GM18517 (cell line): ENCODE results near the gene HSPA9.

ENCODE experiments used
- ATAC-seq: cut with Tn5 transposase; IDR thresholded peaks from one replicate; pipeline ENCODE4 v1.9.1; 2021; ENCODE audit warnings: mild to moderate bottlenecking, moderate library complexity; ENCODE audit not compliant: unreplicated experiment

Gene HSPA9

GRCh38 chr5:138565100-138565821 lies 9.9 kb downstream of the HSPA9 start:
- no peak for ATAC-seq

GRCh38 chr5:138564242-138564641 lies 11.0 kb downstream of the HSPA9 start:
- no peak for ATAC-seq

GRCh38 chr5:138563340-138564118 lies 11.7 kb downstream of the HSPA9 start:
- no peak for ATAC-seq

- ATAC-seq = no peak
Measured at GRCh38 chr5:138560971-138561370, 14.2 kb downstream of the HSPA9 start.

- no peak for ATAC-seq
Measured at GRCh38 chr5:138559937-138560336, 15.3 kb downstream of the HSPA9 start.

GRCh38 chr5:138557677-138558076 lies 17.5 kb downstream of the HSPA9 start:
- no peak for ATAC-seq

- ATAC-seq = no peak
Measured at GRCh38 chr5:138554143-138554542, 21.1 kb downstream of the HSPA9 start.

GRCh38 chr5:138553437-138554095 lies 21.6 kb downstream of the HSPA9 start:
- no peak for ATAC-seq

GRCh38 chr5:138552657-138553056 lies 22.5 kb downstream of the HSPA9 start:
- no peak for ATAC-seq

- no peak for ATAC-seq
Measured at GRCh38 chr5:138549414-138549813, 25.8 kb downstream of the HSPA9 start.

GRCh38 chr5:138545919-138546562 lies 29.2 kb downstream of the HSPA9 start:
- ATAC-seq = no peak

GRCh38 chr5:138544181-138545134 lies 30.7 kb downstream of the HSPA9 start:
- no peak for ATAC-seq

- peak; percentile 45 for ATAC-seq
Measured at GRCh38 chr5:138543730-138544104, 31.5 kb downstream of the HSPA9 start.

GRCh38 chr5:138542956-138543729 lies 32.1 kb downstream of the HSPA9 start, which contains the start of gene ETF1:
ETF1 (minus strand) TSS chr5:138543236; CDS start chr5:138542918, 318 bp downstream.
- ATAC-seq = peak; percentile 84

GRCh38 chr5:138542180-138542955 lies 32.8 kb downstream of the HSPA9 start:
- peak; percentile 4 for ATAC-seq

- ATAC-seq = no peak
Measured at GRCh38 chr5:138541511-138542179, 33.6 kb downstream of the HSPA9 start.

- no peak for ATAC-seq
Measured at GRCh38 chr5:138539791-138540190, 35.4 kb downstream of the HSPA9 start.
